ENCODE results near the gene KCNA10.

The KCNA10 gene

DNA sequence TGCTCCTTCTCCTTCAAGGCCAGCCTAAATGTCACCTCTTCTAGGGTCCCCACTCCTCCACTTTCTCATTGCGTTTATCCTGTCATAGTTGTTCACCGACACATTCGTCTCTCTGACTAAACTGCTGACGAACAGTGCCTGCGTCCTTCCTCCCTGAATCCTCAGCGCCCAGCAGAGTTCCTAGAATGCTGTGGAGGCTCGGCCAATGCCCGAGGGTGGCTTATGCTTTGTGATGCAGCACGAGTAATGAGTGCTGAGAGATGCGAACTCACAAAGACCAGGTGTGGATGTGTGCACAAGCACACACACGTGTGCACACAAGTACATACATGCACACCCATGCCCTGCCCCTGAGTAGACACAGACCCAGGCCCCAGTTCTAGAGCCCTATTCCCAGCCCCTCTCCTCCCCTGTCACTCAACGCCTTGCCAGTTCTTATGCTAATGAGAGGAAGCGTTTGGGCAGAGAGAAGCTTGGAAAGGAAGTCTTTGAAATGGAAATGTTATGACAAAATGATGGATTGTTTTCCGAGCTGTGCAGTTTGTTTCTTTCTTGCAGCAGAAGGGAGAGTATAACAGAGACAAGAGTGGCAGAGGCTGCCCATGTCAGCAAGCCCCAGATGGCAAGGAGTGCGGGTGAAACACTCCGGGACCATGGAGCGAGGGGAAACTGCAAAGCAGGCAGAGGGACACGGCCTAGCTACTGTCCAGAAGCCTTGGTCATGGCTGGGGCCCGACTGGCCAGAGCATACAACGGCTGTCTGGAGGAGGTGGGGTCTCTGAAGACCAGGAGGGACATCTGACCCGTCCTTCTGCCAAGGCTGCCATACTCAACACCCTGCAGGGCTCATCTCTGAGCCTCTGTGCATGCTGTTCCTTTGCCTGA lies 24.2 kb downstream of the KCNA10 start:
- DNase-seq: no peak

DNA sequence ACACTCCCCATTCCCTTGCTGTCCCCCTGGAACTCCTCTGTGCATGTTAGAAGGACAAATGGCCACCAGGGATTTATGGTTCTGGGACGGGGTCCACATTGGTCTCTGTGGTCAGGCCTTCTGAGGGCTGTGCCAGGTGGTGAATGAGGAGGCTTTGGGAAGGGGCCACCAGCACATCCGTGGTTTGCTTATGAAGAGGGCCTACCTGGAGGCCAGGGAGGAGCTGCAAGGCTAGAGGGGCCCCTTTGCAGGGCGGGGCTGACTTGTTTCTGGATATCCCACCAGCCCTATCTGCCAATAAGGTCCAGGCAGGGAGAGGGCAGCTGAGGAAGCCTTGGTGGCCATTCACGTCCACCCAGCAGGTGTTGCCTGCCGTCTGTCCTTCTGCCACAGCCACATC lies 24.9 kb downstream of the KCNA10 start:
- DNase-seq: no peak

DNA sequence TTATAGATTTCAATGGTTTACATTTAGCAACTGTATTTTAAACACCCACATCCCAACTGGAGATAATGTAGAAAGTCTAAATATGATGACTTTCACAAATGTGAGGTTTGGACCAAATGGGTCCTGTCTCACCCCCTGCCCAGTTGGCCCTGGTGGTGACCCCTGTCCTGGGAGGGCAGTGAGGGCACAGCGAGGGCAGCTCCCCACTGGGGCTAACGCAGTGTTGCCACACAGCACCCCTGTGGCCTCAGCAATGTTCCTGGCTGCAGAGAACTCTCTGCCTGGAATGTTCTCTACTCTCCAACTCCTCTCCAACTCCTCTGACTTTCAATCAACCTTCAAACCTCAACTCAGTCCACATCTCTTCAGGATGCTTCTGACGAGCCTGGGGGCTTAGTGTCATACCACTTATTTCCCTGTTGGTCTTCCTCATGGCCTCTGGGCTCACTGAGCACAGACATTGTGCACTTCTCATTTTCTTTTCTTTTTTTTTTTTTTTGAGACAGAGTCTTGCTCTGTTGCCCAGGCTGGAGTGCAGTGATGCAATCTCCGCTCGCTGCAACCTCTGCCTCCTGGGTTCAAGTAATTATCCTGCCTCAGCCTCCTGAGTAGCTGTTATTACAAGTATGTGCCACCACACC lies 25.8 kb downstream of the KCNA10 start:
- DNase-seq: no peak

DNA sequence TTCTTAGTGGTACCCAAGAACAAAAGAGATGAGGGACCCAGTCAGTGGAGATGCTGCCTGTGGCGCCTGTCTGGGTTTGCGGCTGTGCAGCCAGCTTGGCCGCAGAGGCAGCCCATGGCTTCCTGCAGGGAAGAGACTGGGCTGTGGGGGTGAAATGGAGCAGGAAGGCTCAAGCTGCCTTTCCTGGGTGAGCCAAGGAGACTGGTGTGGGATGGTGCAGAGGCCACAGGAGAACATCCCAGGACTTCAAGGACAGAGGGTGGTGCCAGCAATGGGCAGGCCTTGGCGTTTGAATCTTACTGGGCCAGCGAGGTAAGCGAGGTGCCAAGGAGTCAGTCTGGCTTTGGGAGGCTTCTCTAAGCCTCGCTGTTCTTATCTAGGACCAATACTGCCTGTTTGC lies 26.4 kb downstream of the KCNA10 start:
- no peak for DNase-seq

DNA sequence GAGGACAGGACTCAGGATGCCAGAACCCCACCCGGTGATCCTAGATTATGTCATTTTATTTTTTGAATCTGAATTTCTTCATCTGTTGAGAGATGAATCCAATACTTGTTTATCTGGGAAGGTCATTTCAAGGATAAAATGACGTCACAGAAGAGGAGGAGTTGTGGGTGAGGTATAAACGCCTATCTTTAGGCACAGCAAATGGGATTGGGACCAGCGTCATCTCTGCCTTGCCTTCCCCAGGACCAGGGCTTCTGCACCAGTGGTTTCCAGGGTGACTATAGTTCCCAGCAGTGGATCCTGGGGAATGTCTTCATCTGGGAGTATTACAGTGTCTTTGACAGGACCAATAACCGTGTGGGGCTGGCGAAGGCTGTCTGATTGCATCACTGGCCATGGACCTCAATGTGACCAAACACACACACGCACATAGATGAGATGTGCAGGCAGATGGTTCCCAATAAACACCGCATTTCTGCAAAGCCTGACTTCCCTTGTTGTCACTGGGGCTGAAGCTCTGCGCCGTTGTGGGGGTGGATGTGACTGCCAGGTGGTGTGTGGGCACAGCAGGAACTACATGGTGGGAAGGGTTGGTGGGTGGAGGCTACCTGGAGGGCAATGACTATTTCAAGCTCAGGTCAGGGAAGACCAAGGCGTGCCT lies 28.1 kb downstream of the KCNA10 start:
- DNase-seq: no peak

DNA sequence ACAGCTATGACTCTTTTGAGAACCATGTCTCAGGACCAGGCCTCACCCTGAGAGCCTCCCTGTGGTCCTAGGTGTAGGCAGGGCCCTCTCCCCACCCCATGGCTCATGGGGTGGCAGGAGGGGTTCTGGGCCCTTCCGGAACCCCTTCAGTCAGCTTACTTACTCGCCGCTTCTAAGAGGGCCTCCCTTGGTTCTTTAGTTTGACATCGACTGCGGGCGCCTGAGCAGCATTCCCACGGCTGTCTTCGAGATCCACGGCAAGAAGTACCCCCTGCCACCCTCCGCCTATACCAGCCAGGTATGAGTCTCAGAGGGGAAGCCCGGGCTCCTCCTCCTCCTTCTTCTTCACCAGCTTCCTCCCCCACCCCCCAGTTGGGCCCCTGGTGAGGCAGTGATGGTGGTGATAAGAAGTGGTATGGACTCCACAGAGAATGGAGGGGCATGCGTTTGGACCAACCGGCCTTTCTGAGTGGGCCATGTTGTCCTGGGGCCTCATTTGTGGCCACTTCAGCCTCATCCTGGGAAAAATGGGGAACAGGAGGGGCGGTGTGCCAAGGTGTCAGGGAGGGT lies 28.9 kb downstream of the KCNA10 start:
- no peak for DNase-seq

DNA sequence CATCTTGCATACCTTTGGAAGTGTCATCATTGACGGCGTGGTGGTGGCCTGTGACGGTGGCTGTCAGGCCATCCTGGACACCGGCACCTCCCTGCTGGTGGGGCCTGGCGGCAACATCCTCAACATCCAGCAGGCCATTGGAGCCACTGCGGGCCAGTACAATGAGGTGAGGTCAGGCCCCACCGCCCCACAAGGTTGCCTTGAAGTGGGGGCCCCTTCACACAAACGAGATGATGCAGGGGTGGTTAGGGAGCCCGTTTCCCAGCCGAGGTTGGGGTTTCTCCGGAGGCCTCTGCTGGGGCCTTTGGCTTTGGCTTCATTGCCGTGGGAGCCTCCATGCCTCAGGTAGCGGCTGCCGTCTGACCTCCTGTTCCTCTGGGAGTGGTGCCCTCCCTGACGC lies 29.6 kb downstream of the KCNA10 start:
- no peak for DNase-seq

DNA sequence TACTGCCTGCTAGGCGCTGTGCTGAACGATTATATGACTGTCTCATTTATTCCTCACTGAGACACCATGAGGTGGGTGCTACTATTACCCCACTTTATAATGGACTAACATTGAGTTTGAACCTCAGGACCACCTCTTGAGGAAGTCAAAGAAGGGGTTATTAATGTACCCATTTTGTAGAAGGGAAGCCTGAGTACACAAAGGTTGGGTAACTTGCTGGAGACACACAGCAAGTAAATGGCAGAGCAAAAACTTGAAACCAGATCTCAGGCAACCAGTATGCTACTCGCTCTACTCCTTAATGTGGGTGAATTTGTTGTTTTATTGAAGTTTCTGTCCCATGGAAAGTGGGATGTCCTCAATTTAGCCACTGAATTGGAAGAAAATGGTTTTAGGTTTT lies 30.1 kb downstream of the KCNA10 start:
- no peak for DNase-seq

DNA sequence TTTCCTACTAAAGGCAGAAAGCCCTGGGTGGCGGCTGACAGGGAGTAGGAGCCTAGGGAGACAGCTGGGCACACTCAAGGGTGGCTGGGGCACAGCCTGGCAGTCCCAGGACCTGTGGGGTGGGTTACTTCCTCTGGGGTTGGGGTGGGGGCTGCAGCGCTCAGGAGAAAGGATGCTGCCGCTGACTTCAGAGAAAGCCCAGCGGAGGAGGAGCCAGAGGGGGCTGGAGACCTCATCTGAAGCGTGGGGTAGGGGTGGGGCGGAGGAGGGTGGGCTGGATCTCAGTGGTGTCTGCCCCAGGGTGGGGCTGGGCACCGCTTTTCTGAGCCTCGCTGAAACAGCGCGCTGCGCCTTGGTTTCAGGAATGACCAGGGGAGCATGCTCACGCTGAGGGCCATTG lies 30.8 kb downstream of the KCNA10 start:
- DNase-seq: no peak

DNA sequence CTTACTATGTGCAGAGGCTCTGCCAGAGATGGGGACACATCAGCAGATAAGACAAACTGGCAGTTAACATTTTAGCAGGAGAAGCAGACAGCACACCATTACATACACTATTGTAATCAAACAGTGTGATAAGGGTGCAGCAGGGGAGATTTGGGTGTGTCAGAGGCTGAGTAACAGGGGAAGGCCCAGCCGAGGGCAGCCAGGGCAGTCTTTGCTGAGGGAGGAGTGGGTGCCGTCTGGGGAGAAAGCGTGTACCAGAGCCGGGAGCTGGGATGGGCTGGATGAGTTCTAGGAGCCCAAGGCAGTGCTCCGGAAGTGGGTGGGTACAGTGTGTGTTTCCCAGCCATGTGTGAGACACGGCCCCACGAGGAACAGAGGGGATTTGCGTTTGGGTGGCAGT lies 31.2 kb downstream of the KCNA10 start:
- DNase-seq: no peak

DNA sequence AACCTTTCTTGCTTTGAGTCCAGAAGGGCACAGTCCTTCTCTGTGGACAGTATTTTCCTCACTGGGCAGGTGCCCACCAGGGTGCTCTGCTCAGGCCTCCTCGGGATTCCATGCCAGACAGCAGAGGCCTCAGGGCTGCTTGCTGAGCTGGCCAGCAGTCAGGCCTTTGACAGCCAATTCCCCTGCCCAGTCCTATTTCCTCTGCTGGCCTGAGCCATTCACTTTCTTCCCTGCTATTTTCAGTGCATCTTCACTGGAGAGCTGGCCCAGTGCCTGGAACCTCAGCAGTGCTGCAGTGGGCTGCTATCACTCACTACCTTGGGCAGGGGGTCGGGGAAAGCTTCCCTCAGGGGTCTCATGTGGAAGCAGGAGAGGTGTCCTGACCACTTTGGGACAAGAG lies 33.2 kb downstream of the KCNA10 start:
- DNase-seq: no peak

DNA sequence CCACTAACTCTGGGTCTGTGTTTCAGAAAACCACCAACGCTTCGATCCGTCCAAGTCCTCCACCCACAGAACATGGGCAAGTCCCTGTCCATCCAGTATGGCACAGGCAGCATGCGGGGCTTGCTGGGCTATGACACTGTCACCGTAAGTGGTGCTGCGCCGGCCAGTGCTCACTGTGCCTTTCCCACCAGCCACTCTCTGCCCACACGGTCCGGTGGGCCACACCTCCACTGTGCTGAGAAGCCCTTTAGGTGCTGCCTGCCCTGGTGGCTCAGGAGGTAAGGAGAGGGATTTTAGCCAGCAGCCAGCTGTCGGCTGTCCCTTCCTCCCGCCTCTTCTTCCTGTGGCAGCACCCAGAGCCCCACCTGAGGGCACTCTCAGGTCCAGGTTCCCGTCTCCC lies 34.2 kb downstream of the KCNA10 start:
- DNase-seq: no peak

DNA sequence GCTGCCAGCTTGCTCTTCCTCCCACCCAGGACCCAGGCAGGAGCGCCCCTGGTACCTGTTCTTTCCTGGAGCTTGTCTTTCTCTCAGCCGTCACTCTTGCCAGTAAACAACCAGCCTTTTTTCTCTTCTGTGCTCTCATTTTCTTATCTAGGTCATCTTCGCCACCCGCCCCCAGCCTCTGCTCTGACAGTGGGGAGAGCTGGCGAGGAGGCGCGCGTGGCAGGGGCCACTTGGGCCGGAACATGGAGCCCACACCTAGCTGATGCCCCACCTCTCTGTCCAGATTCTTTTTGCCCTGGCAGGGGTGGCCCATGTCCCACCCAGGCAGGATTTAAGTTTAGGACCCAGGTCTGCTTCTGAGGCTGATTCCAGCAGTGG lies 35.7 kb downstream of the KCNA10 start:
- DNase-seq: no peak

DNA sequence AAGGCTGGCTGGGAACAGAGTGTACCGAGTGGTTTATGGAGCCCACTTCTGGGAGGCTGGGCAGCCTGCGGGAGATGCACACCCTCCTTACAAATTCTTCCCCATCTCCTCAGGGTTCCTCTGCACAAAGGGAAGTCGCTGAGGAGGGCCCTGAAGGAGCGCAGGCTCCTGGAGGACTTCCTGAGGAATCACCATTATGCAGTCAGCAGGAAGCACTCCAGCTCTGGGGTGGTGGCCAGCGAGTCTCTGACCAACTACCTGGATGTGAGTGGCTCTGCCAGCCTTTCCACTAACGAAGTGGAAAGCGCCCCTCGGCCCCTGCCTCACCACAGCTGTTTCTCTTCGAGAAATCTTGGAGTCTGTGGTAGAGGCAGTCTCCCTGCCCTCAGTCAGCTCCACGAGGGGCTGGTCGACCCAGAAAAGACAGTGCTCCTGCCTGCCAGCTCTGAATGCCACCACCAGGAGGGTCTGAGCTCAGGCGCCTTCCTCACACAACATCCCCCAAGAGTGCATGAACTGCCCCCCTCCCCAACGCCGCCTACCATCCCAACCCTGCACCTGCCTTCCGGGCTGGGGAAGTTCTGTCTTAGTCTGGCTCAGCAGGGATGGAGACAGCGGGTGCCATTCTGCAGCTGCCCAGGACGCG lies 36.2 kb downstream of the KCNA10 start:
- DNase-seq: no peak

DNA sequence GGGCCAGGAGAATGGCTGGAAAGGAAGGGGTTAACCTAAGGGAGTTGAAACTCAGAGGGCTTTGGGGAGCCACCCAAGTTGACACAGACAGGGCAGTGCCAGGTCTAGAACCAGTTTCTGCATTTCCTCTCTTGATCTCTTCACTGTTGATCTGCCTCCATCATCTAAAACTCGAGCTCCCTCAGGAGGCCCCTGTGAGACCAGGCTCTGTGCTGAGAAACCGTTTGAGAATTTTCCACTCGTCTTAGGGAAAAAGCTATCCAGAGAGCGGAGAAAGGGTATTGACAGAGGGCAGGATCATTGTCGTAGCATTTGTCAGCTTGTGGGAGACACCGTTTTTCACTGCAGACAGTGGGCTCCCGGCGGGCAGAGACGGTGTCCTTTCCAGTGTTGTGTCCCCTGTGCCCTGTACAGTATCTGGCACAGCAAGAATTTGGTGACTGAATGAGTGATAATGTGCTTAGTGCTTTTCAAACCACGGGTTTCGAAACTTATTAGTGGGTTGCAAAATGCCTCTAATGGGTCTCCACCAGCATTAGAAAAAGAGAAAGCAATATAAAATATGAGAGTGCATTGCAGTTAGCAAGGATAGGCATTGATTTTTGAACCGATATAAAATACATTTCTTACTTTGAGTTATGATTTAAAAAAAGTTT lies 36.9 kb downstream of the KCNA10 start:
- no peak for DNase-seq

DNA sequence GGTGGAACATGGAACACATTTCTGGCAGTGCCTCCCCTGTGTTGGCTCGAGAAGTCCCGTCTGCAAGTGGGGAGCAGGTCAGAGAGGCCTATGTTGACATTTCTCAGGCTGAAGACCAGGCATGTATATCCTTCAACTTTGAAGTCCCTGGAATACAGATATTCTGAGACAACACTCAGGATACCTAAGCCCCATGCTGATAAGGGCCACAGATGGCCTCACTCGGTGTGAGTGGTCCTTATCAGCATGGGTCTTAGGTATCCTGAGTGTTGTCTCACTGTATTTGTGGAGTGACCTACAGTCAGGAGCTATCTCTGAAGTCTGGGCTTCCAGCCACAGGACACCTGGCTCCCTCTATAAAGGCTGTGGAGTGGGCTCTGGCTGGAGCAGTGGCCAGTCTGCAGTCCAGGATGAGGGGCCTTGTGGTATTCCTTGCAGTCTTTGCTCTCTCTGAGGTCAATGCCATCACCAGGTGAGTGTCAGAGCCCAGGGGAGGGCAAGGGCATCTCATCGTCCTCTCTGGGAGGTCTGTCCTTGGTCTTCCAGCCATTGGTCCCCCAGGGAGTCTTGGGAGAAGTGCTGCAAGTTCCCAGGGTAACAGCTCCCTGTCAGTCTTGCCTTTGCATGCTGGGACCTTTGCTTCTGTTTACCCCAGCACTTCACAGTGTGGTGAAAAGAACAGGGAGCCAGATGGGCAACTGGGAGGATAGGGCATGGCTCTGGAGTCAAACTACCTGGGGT lies 38.4 kb downstream of the KCNA10 start:
- no peak for DNase-seq

DNA sequence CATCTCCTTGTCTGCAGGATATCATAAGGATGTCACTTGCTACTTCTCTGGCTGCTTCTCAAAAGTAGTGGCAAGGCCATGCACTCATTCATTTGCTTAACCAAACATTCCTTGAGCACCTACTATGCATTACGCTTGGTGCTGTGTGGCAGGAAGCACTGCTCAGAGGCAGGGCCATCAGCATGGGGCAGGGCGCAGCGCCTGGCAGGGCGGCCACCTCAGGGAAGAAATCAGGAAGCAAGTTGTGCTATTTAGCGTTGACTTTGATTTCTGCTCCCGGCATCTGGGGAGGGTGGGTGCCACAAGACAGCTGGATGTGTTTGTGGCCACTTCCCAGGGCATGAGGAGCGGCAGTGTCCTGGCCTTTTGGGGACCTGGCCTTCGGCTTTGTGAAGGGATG lies 40.1 kb downstream of the KCNA10 start:
- no peak for DNase-seq

DNA sequence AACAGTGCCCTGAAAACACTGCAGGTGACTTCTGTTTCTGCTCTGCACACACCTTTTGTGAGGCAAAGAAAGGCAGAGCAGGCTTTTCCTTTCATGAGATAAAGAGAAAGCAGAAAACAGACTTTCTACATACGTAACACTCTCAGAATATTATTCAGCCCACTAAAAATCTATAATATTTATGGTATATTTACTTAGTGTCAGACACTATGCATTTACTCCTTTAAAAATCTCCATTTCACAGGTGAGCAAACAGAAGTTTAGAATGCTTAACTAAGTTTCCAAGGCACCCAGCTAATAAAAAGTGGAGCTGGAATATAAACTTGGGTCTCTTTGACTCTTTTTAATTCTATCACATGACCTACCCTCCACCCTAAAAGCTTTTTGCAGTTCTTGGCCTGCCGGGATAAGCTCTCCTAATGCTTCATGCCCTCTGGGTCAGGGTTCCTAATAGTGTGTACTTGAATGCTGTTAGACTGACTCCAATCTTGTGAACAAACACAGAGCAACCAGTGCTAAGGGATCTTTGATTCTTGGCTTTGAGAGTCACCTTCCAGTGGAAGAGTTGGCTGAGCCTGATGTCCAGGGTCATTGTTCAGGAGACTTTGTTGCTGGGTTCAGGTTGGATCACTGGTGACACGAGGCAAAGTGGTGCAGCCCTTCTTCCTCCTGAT lies 40.9 kb downstream of the KCNA10 start:
- DNase-seq: no peak

DNA sequence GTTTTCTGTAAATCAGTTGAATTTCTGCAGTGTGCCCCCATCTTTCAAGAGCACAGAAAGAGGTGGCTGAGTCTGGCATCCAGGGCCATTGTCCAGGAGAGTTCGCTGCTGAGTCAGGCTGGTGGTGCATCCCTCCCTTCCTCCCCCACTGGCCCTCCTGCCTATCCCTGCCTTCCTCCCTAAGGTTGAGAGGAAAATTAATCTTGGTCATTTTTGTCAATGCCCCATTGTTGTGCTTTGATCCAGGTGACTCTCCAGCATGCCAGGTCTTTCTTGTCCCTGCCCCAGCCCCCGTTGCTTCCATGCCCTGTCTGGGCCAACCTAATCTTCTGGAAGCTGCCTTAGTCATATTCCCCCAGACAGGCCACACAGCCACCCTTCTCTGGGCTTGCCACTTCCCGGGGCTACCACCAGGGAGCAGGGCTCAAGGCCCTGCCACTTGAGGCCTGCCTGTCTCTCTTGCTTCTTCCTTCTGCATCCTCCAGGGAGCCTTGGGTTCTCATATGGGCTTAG lies 41.5 kb downstream of the KCNA10 start:
- DNase-seq: no peak

DNA sequence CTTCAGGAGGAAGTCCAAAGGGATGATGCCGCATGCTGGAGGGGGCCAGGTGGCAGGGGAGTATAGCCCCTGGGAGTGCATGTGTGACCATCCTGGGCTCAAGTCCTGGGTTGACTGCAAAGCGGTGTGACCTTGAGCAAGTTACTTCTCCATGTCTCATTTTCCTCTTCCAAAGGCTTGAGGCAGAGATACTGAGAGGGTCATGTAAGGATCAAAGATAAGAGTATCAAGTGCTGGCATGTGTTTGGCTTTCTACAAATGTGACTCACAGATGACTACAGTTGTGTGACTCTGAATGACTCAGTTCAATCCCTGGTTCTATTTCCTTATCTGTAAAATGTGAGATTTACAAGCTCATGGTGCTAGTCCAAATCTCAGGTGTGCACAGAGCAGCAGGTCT lies 41.9 kb downstream of the KCNA10 start:
- no peak for DNase-seq
